GM19099 (cell line): ENCODE results near the gene IL32.

Experiments
- POLR2A ChIP-seq: IDR thresholded peaks from 3 replicates; pipeline ENCODE4 v1.6.1; 2011; ENCODE audit warnings: low read depth; ENCODE audit not compliant: insufficient read length; ENCODE audit errors: extremely low read depth

Gene IL32

GRCh38 chr16:3106205-3106928 is 40.9 kb downstream of the IL32 start:
- peak; percentile 85 for TF ChIP-seq POLR2A

GRCh38 chr16:3112058-3112880 is 46.8 kb downstream of the IL32 start, which contains the start of gene ZNF205:
ZNF205 (plus strand) TSS chr16:3112586; CDS start chr16:3113431, 845 bp downstream.
- no peak for TF ChIP-seq POLR2A

GRCh38 chr16:3112881-3113574 is 47.6 kb downstream of the IL32 start:
- no peak for TF ChIP-seq POLR2A

DNA sequence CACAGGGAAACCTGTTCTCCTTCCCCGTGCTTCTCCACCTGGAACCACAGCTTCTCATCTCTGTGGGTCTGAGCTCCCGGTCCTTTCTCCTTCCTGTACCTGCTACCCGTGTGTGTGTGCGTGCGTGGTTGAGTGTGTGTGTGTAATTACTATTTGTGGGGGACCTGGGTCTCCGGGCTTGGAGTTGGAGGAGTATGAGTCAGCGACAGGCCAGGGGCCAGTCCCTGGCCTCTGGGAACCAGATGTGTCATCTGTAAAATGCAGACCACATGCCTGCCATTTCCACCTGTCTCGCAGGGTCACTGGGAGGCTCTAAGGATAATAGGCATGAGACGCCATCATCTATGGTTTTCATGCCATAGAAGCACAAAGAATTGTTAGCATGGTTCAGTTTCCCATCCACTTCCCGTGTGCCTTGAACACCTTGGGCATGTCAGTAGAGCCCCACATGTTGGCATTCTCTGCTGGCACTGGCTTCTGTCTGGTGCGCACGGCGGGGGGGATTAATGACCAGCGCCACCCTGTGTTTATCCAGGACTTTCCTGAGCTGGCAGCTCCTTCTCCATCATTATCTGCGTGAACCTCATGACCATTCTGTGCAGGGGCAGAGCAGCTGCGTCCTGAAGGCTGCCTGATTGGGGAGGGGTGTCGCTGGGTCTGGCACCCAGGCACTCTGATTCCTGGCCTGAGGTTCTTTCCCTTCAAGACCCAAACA is 48.5 kb downstream of the IL32 start:
- TF ChIP-seq POLR2A: no peak

DNA sequence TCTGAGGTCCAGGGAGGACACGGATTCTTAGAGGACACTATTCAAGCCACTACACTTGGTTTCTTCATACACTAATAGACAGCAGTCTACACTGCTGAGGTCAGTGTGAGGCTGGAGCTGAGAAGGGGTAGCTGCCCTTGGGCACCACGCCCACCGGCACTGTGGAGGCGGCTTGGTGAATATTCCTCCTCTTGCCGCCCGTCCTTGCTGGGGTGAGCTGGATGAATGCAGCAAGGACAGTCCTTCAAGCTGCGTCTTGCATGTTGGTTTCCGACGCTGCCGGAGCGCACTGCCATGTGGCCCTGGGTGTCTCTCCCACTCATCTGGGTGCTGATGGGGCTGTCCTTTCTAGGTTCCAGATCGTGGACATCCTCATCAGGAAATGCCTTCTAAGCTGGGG is 49.6 kb downstream of the IL32 start:
- TF ChIP-seq POLR2A: no peak

DNA sequence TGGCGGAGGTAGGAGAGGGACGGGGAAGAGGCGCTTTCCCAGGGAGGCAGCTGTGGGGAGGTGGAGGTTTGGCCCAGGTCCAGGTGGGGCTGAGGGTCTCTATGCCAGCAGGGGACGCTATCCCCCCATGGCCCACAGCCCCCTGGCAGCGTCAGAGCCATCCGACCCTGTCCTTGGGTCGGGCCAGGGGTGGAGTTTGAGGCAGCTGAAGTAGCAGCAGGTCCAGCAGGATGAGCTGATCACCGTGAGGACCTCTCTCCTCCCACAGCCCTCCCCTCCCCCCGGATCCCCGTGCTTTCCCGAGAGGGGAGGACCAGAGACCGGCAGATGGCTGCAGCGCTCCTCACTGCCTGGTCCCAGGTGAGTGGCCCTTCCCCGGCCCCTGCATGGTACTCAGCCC is 50.1 kb downstream of the IL32 start:
- no peak for TF ChIP-seq POLR2A

GRCh38 chr16:3118204-3118790 is 52.9 kb downstream of the IL32 start:
- TF ChIP-seq POLR2A: no peak

DNA sequence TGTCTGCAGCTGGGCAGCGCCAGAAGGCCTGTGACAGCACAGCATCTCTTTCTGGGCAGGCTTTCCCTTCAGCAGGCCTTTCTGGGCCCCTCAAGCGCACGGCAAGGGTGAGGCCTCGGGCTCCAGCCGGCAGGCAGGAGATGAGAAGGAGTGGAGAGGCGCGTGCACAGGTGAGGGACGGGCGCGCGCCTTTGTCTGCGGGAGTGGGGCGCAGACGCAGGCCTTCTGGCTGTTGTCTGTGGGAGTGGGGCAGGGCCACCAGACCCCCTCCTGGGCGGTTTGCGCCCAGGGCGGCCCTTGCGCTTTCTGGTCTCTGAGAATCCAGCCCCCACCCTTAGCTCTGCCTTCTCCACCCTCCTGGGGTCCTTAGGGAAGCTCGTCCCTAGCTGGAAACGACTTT is 53.4 kb downstream of the IL32 start:
- no peak for TF ChIP-seq POLR2A
